ENCODE data around the gene AADACL3.

AADACL3 gene

GRCh38 chr1:12763479-12763878, 47.6 kb downstream of the AADACL3 start:
- intact Hi-C loops (cut with micrococcal nuclease): no loop called here
- Mint-ChIP-seq H3K27me3 (peaks cover 4% of the 10 kb centered on the region), H3K36me3 (ENCODE audit: low read depth) (no peaks in the 10 kb centered on the region), H3K4me3 (no peak overlapping the region), H3K9me3 (no peaks in the 10 kb centered on the region), H3K4me1 (ENCODE audit: low read depth) (no peaks in the 10 kb centered on the region), H3K27ac (no peak overlapping the region)

- Mint-ChIP-seq H3K4me3 (no peak overlapping the region), H3K27ac (no peak overlapping the region), H3K27me3 (peaks cover 4% of the 10 kb centered on the region), H3K36me3 (ENCODE audit: low read depth) (no peaks in the 10 kb centered on the region), H3K4me1 (ENCODE audit: low read depth) (no peaks in the 10 kb centered on the region), H3K9me3 (no peaks in the 10 kb centered on the region)
- intact Hi-C loops (cut with micrococcal nuclease): no loop called here
Measured at GRCh38 chr1:12764016-12764415, 48.1 kb downstream of the AADACL3 start.

- Mint-ChIP-seq H3K27ac (no peak overlapping the region), H3K36me3 (ENCODE audit: low read depth) (no peaks in the 10 kb centered on the region), H3K4me1 (ENCODE audit: low read depth) (no peaks in the 10 kb centered on the region), H3K9me3 (no peaks in the 10 kb centered on the region), H3K27me3 (peaks cover 11% of the 10 kb centered on the region), H3K4me3 (no peak overlapping the region)
- intact Hi-C loops (cut with micrococcal nuclease): no loop called here
Measured at GRCh38 chr1:12769031-12769430, 53.1 kb downstream of the AADACL3 start.

GRCh38 chr1:12769976-12770505, 54.1 kb downstream of the AADACL3 start:
- Mint-ChIP-seq H3K4me1 (ENCODE audit: low read depth) (no peaks in the 10 kb centered on the region), H3K4me3 (no peak overlapping the region), H3K27me3 (peaks cover 11% of the 10 kb centered on the region), H3K27ac (no peak overlapping the region), H3K36me3 (ENCODE audit: low read depth) (no peaks in the 10 kb centered on the region), H3K9me3 (no peaks in the 10 kb centered on the region)
- intact Hi-C loops (cut with micrococcal nuclease): no loop called here

GRCh38 chr1:12770620-12771019, 54.7 kb downstream of the AADACL3 start:
- H3K4me1 Mint-ChIP-seq (ENCODE audit: low read depth): no peaks in the 10 kb centered on the region
- H3K9me3 Mint-ChIP-seq: no peaks in the 10 kb centered on the region
- no peaks in the 10 kb centered on the region for H3K36me3 Mint-ChIP-seq (ENCODE audit: low read depth)
- no peak overlapping the region for H3K4me3 Mint-ChIP-seq
- H3K27ac Mint-ChIP-seq: no peak overlapping the region
- peaks cover 11% of the 10 kb centered on the region for H3K27me3 Mint-ChIP-seq
- intact Hi-C loops (cut with micrococcal nuclease): no loop called here

GRCh38 chr1:12771186-12771585, 55.3 kb downstream of the AADACL3 start:
- H3K4me1 Mint-ChIP-seq (ENCODE audit: low read depth): no peaks in the 10 kb centered on the region
- H3K4me3 Mint-ChIP-seq: no peak overlapping the region
- no peaks in the 10 kb centered on the region for H3K9me3 Mint-ChIP-seq
- no peaks in the 10 kb centered on the region for H3K36me3 Mint-ChIP-seq (ENCODE audit: low read depth)
- H3K27ac Mint-ChIP-seq: no peak overlapping the region
- peaks cover 9% of the 10 kb centered on the region for H3K27me3 Mint-ChIP-seq
- intact Hi-C loops (cut with micrococcal nuclease): no loop called here

- H3K9me3 Mint-ChIP-seq: no peaks in the 10 kb centered on the region
- no peaks in the 10 kb centered on the region for H3K36me3 Mint-ChIP-seq (ENCODE audit: low read depth)
- no peak overlapping the region for H3K27ac Mint-ChIP-seq
- H3K4me3 Mint-ChIP-seq: no peak overlapping the region
- no peaks in the 10 kb centered on the region for H3K4me1 Mint-ChIP-seq (ENCODE audit: low read depth)
- H3K27me3 Mint-ChIP-seq: peaks cover 9% of the 10 kb centered on the region
- intact Hi-C loops (cut with micrococcal nuclease): no loop called here
Measured at GRCh38 chr1:12772520-12772919, 56.6 kb downstream of the AADACL3 start.

- intact Hi-C loops (cut with micrococcal nuclease): no loop called here
- no peak within 1 kb of the TSS for H3K27ac Mint-ChIP-seq
- peaks cover 10% of the 10 kb centered on the region for H3K27me3 Mint-ChIP-seq
- no peaks in the 10 kb centered on the region for H3K9me3 Mint-ChIP-seq
- no peaks in the 10 kb centered on the region for H3K4me1 Mint-ChIP-seq (ENCODE audit: low read depth)
- H3K36me3 Mint-ChIP-seq (ENCODE audit: low read depth): no peaks in the 10 kb centered on the region
- H3K4me3 Mint-ChIP-seq: no peak within 1 kb of the TSS
Measured at GRCh38 chr1:12773438-12773837, 57.5 kb downstream of the AADACL3 start, which contains the start of gene PRAMEF12. PRAMEF12 (plus strand) TSS chr1:12773738; CDS start chr1:12774868, 1,130 bp downstream.

- no peaks in the 10 kb centered on the region for H3K4me1 Mint-ChIP-seq (ENCODE audit: low read depth)
- no peaks in the 10 kb centered on the region for H3K36me3 Mint-ChIP-seq (ENCODE audit: low read depth)
- peaks cover 11% of the 10 kb centered on the region for H3K27me3 Mint-ChIP-seq
- H3K9me3 Mint-ChIP-seq: no peaks in the 10 kb centered on the region
- no peak overlapping the region for H3K27ac Mint-ChIP-seq
- intact Hi-C loops (cut with micrococcal nuclease): no loop called here
- H3K4me3 Mint-ChIP-seq: no peak overlapping the region
Measured at GRCh38 chr1:12774801-12775345, 59.0 kb downstream of the AADACL3 start.

- H3K4me1 Mint-ChIP-seq (ENCODE audit: low read depth): no peaks in the 10 kb centered on the region
- H3K36me3 Mint-ChIP-seq (ENCODE audit: low read depth): no peaks in the 10 kb centered on the region
- intact Hi-C loops (cut with micrococcal nuclease): no loop called here
- no peak overlapping the region for H3K27ac Mint-ChIP-seq
- no peaks in the 10 kb centered on the region for H3K9me3 Mint-ChIP-seq
- peaks cover 7% of the 10 kb centered on the region for H3K27me3 Mint-ChIP-seq
- H3K4me3 Mint-ChIP-seq: no peak overlapping the region
Measured at GRCh38 chr1:12775443-12775842, 59.5 kb downstream of the AADACL3 start.

- intact Hi-C loops (cut with micrococcal nuclease): no loop called here
- peaks cover 6% of the 10 kb centered on the region for H3K27me3 Mint-ChIP-seq
Measured at GRCh38 chr1:12776801-12777557, 61.1 kb downstream of the AADACL3 start.

More at GRCh38 chr1:12776801-12777557, 61.1 kb downstream of the AADACL3 start:
- Mint-ChIP-seq H3K36me3 (ENCODE audit: low read depth) (no peaks in the 10 kb centered on the region), H3K9me3 (no peaks in the 10 kb centered on the region), H3K27ac (no peak overlapping the region), H3K4me1 (ENCODE audit: low read depth) (no peaks in the 10 kb centered on the region), H3K4me3 (no peak overlapping the region)

Data from dendritic cell treated with granulocyte-macrophage colony-stimulating factor and Interleukin-4, amounts not matched to agents 40 ng/mL and 50 ng/mL, for 4 days (primary cell).